OCI-LY3 (cell line): ENCODE data around the gene KCND2.
"Not testable (repeated sequence)": the region's sequence is repeated elsewhere in the genome, so short reads cannot be mapped to it uniquely, and the experiment has no call there.

ENCODE experiments used
- CTCF ChIP-seq: fragments of 200-600, 300-600 bp; sonication (generic); IDR thresholded peaks from 2 replicates; pipeline ENCODE4 v1.5.1; 2014; ENCODE audit warnings: antibody characterized with exemption, low read length, low read depth
- EZH2phosphoT487 ChIP-seq: fragments of 200-600 bp; shearing (Covaris generic); IDR thresholded peaks from 2 replicates; pipeline ENCODE4 v1.6.1; 2018; ENCODE audit warnings: antibody characterized with exemption, mixed run types, low read depth

- TF ChIP-seq CTCF, EZH2phosphoT487: not testable (repeated sequence)
Measured at GRCh38 chr7:120578657-120579056, 305.7 kb downstream of the KCND2 start.
